ENCODE results near the gene ANKRD50. TPM values are rescaled to one million over a fixed set of nuclear protein-coding genes. Genes with fewer than 3 reads are reported as not detected.

Gene ANKRD50
- total RNA-seq, 2 donors from 2014 or later: 8.2 to 11.7 TPM

DNA sequence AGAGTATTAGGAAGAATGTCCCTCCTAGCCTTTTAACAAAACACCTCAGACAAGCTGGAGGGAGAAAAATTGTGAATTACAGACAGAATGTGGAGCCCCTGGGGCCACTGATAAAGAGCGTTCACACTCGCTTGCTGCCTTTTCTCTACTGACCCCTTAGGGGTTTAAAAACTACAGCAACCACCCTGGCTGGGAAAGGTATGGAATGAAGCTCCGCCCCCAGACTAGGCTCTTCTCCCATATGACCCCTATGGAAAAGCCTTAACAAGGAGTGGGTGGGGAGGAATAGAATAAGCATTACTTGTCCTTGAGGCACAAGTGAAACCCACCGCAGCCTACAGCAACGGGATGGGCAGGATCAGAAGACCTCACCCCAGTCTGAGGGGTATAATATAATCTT lies 26.3 kb downstream of the ANKRD50 start:
- no peaks in the 10 kb centered on the region for H3K27me3 ChIP-seq
- H3K4me1 ChIP-seq: no peaks in the 10 kb centered on the region
- TF ChIP-seq CTCF (IDR thresholded peaks at IDR 0.05): no peak
- H3K36me3 ChIP-seq: no peaks in the 10 kb centered on the region
- no peak for DNase-seq (ENCODE audit: low spot score)
- no peak overlapping the region for H3K4me3 ChIP-seq
- no peaks in the 10 kb centered on the region for H3K9me3 ChIP-seq
- H3K27ac ChIP-seq: no peak overlapping the region

DNA sequence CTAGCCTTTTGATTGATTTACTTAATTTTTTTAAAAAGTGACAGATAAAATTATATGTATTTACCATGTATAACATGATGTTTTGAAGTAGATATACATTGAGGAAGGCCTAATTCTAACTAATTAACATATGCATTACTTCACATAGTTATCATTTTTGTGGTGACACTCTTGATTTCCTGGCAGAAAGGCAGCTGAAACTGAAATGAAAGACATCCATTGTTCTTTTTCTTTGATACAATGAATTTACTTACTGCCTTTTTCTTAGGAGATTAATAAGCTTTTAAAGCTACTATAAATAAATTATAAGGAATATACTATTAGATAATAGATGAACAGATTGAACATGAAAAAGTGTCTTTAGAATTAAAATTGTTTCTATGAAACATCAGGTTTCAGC lies 26.7 kb downstream of the ANKRD50 start:
- H3K4me1 ChIP-seq: no peaks in the 10 kb centered on the region

GRCh38 chr4:124684301-124684700 lies 28.2 kb downstream of the ANKRD50 start:
- H3K27me3 ChIP-seq: no peaks in the 10 kb centered on the region
- TF ChIP-seq CTCF (IDR thresholded peaks at IDR 0.05): no peak
- DNase-seq (ENCODE audit: low spot score): no peak
- no peaks in the 10 kb centered on the region for H3K36me3 ChIP-seq
- no peak overlapping the region for H3K27ac ChIP-seq
- H3K9me3 ChIP-seq: no peaks in the 10 kb centered on the region
- peaks cover 0 to 7% of the 10 kb centered on the region in 2 donors for H3K4me1 ChIP-seq
- H3K4me3 ChIP-seq: no peak overlapping the region

More for the DNA sequence above, 26.7 kb downstream of the ANKRD50 start:
- TF ChIP-seq CTCF (IDR thresholded peaks at IDR 0.05): no peak
- H3K27ac ChIP-seq: no peak overlapping the region
- H3K36me3 ChIP-seq: no peaks in the 10 kb centered on the region
- no peaks in the 10 kb centered on the region for H3K9me3 ChIP-seq
- H3K27me3 ChIP-seq: no peaks in the 10 kb centered on the region
- DNase-seq (ENCODE audit: low spot score): no peak
- H3K4me3 ChIP-seq: no peak overlapping the region

DNA sequence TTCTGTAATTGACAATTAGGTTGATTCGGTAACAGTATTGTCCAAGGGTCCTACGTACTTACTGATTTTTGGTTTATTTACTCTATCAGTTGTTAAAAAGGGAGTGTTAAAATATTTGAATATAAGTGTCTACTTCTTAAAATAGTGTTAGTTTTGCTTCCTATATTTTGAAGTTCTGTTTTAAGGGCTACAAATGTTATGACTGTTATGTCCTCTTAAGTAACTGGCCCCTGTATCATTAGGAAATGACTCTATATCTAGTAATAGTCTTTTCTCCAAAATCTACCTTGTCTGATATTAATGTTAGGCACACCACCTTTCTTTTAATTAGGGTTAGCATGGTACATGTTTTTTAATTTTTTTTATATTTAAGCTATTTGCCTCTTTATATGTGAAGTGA lies 30.1 kb downstream of the ANKRD50 start:
- H3K9me3 ChIP-seq: no peaks in the 10 kb centered on the region
- no peaks in the 10 kb centered on the region for H3K36me3 ChIP-seq
- no peak for TF ChIP-seq CTCF (IDR thresholded peaks at IDR 0.05)
- no peak for DNase-seq (ENCODE audit: low spot score)
- H3K27ac ChIP-seq: no peak overlapping the region
- no peak overlapping the region for H3K4me3 ChIP-seq
- H3K4me1 ChIP-seq: peaks cover 0 to 7% of the 10 kb centered on the region in 2 donors
- no peaks in the 10 kb centered on the region for H3K27me3 ChIP-seq

DNA sequence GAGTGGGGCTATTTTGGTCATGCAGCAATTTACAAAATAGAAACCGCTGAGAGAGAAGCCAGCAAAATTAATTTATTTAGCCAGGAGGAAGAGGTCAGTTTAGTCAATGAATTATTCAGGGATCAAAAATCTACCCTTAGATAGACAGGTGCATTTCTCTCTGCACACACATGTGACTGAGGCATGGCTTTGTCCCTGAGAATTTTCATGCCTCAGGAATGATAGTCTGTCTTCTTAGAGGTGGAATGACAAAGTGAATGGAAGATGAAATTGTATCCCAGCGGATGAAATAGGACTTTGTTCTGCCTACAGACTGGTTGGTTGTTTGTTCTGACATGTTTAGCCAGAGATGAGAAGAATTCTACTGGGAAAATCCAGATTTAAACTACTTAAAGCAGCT lies 46.0 kb downstream of the ANKRD50 start:
- H3K9me3 ChIP-seq: no peaks in the 10 kb centered on the region
- no peaks in the 10 kb centered on the region for H3K4me1 ChIP-seq
- TF ChIP-seq CTCF (IDR thresholded peaks at IDR 0.05): no peak
- DNase-seq (ENCODE audit: low spot score): no peak
- no peaks in the 10 kb centered on the region for H3K27me3 ChIP-seq
- H3K4me3 ChIP-seq: no peak overlapping the region
- no peak overlapping the region for H3K27ac ChIP-seq
- peaks cover 5% of the 10 kb centered on the region for H3K36me3 ChIP-seq

DNA sequence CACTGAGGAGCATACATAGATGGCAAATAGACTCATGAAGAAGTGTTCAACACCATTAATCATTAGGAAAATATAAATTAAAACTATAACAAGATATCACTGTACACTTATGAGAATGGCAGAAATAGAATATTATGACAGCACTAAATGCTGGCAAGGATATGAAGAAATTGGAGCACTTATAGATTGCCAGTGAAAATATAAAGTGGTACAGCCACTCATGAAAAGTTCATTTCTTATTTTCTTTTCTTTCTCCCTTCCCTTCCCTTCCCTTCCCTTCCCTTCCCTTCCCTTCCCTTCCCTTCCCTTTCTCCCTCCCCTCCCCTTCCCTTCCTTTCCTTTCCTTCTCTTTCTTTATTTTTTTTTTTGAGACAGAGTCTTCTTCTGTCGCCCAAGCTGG lies 53.7 kb downstream of the ANKRD50 start:
- Histone ChIP-seq H3K27ac (no peak overlapping the region), H3K4me3 (no peak overlapping the region), H3K4me1 (no peaks in the 10 kb centered on the region), H3K27me3 (no peaks in the 10 kb centered on the region), H3K9me3 (no peaks in the 10 kb centered on the region), H3K36me3 (no peaks in the 10 kb centered on the region)
- DNase-seq (ENCODE audit: low spot score): no peak
- no peak for TF ChIP-seq CTCF (IDR thresholded peaks at IDR 0.05)
